ENCODE results near the gene SRSF6.
"Not testable (repeated sequence)": the region's sequence is repeated elsewhere in the genome, so short reads cannot be mapped to it uniquely, and the experiment has no call there.

SRSF6 gene

GRCh38 chr20:43473381-43473704 is 15.6 kb downstream of the SRSF6 start:
- in situ Hi-C loops (cut with HindIII; ENCODE audit: low sequenced_read_pairs), result no loop called here

GRCh38 chr20:43477193-43477592 is 19.5 kb downstream of the SRSF6 start:
- in situ Hi-C loops (cut with HindIII; ENCODE audit: low sequenced_read_pairs), result no loop called here

GRCh38 chr20:43477619-43478018 is 19.9 kb downstream of the SRSF6 start:
- in situ Hi-C loops (cut with HindIII; ENCODE audit: low sequenced_read_pairs), result no loop called here

GRCh38 chr20:43490038-43490437 is 32.3 kb downstream of the SRSF6 start:
- in situ Hi-C loops (cut with HindIII; ENCODE audit: low sequenced_read_pairs), result no loop called here

- in situ Hi-C loops (cut with HindIII; ENCODE audit: low sequenced_read_pairs), result no loop called here
These were observed 34.4 kb downstream of the SRSF6 start for GRCh38 chr20:43492101-43492500.

- in situ Hi-C loops (cut with HindIII; ENCODE audit: low sequenced_read_pairs), result no loop called here
These were observed 37.7 kb downstream of the SRSF6 start for GRCh38 chr20:43495388-43495787.

GRCh38 chr20:43502021-43502420 is 44.3 kb downstream of the SRSF6 start:
- in situ Hi-C loops (cut with HindIII; ENCODE audit: low sequenced_read_pairs), result not testable (repeated sequence)

- in situ Hi-C loops (cut with HindIII; ENCODE audit: low sequenced_read_pairs), result no loop called here
These were observed 48.5 kb downstream of the SRSF6 start for GRCh38 chr20:43506238-43506637.

GRCh38 chr20:43507150-43508080 is 49.7 kb downstream of the SRSF6 start, which contains the start of gene L3MBTL1:
Gene L3MBTL1, plus strand, starts transcription at chr20:43507697. Its CDS starts 5,807 bp downstream, at chr20:43513504.
- in situ Hi-C loops (cut with HindIII; ENCODE audit: low sequenced_read_pairs), result no loop called here

- in situ Hi-C loops (cut with HindIII; ENCODE audit: low sequenced_read_pairs), result no loop called here
These were observed 50.4 kb downstream of the SRSF6 start for GRCh38 chr20:43508106-43508505.

GRCh38 chr20:43508604-43509040 is 50.9 kb downstream of the SRSF6 start:
- in situ Hi-C loops (cut with HindIII; ENCODE audit: low sequenced_read_pairs), result no loop called here

GRCh38 chr20:43511879-43512278 is 54.2 kb downstream of the SRSF6 start:
- in situ Hi-C loops (cut with HindIII; ENCODE audit: low sequenced_read_pairs), result no loop called here

- in situ Hi-C loops (cut with HindIII; ENCODE audit: low sequenced_read_pairs), result no loop called here
These were observed 55.8 kb downstream of the SRSF6 start for GRCh38 chr20:43513372-43513930.
